GM12878 (cell line): ENCODE data around the gene DDR2. TPM values are rescaled to one million over a fixed set of nuclear protein-coding genes. Genes with fewer than 3 reads are reported as not detected.
A peak's percentile ranks its signal among the peaks of the same experiment; 100 is the strongest.
"Not testable (repeated sequence)": the region's sequence is repeated elsewhere in the genome, so short reads cannot be mapped to it uniquely, and the experiment has no call there.

Source experiments
- ATAC-seq: fragments of 200-7000 bp; cut with Tn5 transposase; 3 replicates; pipeline ENCODE4 v1.9.1; 2020; ENCODE audit warnings: mild to moderate bottlenecking, moderate library complexity
- BruUV-seq: library from RNA; stranded (reverse); fragments of 400-500 nt; replicated peaks from 2 replicates; lab custom pipeline; 2021; lab: Mats Ljungman, UMichigan
- CTCF ChIA-PET: fragments of 300-600 bp; sonication (Branson Sonifier 250); formaldehyde crosslinking; extraction: SDS; loops from one replicate; lab custom pipeline; 2021; ENCODE audit warnings: inconsistent platforms; lab: Yijun Ruan, JAX
- POLR2A ChIA-PET: fragments of 350-600 bp; formaldehyde crosslinking; extraction: SDS; loops from one replicate; lab custom pipeline; 2021; ENCODE audit warnings: inconsistent platforms; lab: Charles Lee
- RAD21 ChIA-PET: fragments of 300-600 bp; sonication (Branson Sonifier 250); formaldehyde crosslinking; loops from one replicate; lab custom pipeline; 2023; ENCODE audit warnings: antibody characterized with exemption; ENCODE audit not compliant: unreplicated experiment; lab: Charles Lee
- SMC1A ChIA-PET: fragments of 300-600 bp; sonication (Branson Sonifier 250); formaldehyde crosslinking; loops from one replicate; lab custom pipeline; 2023; ENCODE audit not compliant: unreplicated experiment, uncharacterized antibody; lab: Charles Lee
- DNase-seq: peaks from one replicate; pipeline ENCODE4 v3.0.0-alpha.2; 2011; ENCODE audit warnings: low read depth, low spot score
- FAIRE-seq: peaks from 3 replicates; lab custom pipeline; 2011; peaks lifted over from hg19 to GRCh38; lab: Jason Lieb, UNC
- H2AFZ ChIP-seq: 2 replicates; pipeline ENCODE4 v1.6.0; 2011; ENCODE audit warnings: low read depth, low read length, control low read depth; ENCODE audit not compliant: control insufficient read depth
- H3K27ac ChIP-seq: 2 replicates; pipeline ENCODE4 v1.5.1; 2011; ENCODE audit warnings: control low read depth; ENCODE audit not compliant: control insufficient read depth, insufficient read depth
- H3K27me3 ChIP-seq, 2 experiments: replicated peaks in 1 of 2; 2 replicates each; pipeline versions ENCODE4 v1.6.0 to v1.6.1; 2011; ENCODE audit warnings: low read length in 1 of 2; ENCODE audit not compliant: control insufficient read depth in 2 of 2, insufficient read depth in 2 of 2
- H3K36me3 ChIP-seq, 2 experiments: 2 replicates each; pipeline ENCODE4 v1.5.1; 2011; ENCODE audit warnings: low read length in 1 of 2; ENCODE audit not compliant: control insufficient read depth in 2 of 2, insufficient read depth in 2 of 2
- H3K4me1 ChIP-seq: 2 replicates; pipeline ENCODE4 v1.6.1; 2011; ENCODE audit warnings: mild to moderate bottlenecking, low read length, moderate library complexity, mixed read lengths; ENCODE audit not compliant: control insufficient read depth, insufficient read depth
- H3K4me2 ChIP-seq: 2 replicates; pipeline ENCODE4 v1.6.0; 2011; ENCODE audit warnings: control low read depth; ENCODE audit not compliant: control insufficient read depth, insufficient read depth
- H3K4me3 ChIP-seq: fragments of 200-600 bp; sonication (generic); 2 replicates; pipeline ENCODE4 v1.5.1; 2016
- H3K79me2 ChIP-seq: 2 replicates; pipeline ENCODE4 v1.6.0; 2011; ENCODE audit warnings: low read length; ENCODE audit not compliant: control insufficient read depth, insufficient read depth
- H3K9ac ChIP-seq: 2 replicates; pipeline ENCODE4 v1.8.0; 2011; ENCODE audit warnings: low read length, control low read depth, mixed read lengths; ENCODE audit not compliant: control insufficient read depth, insufficient read depth
- H3K9me3 ChIP-seq: replicated peaks from 3 replicates; pipeline ENCODE4 v1.5.1; 2011; ENCODE audit warnings: mild to moderate bottlenecking, low read length; ENCODE audit not compliant: control insufficient read depth, insufficient read depth
- H4K20me1 ChIP-seq: 2 replicates; pipeline ENCODE4 v1.6.0; 2011; ENCODE audit not compliant: control insufficient read depth, insufficient read depth
- POU2F2 ChIP-seq: IDR thresholded peaks from 3 replicates; pipeline ENCODE4 v1.6.1; 2011; ENCODE audit warnings: low read depth, mild to moderate bottlenecking, low read length, borderline replicate concordance
- WGBS: methylation state at CpG from one replicate; pipeline ENCODE4 v1.1.6; 2016; ENCODE audit warnings: low lambda C conversion rate; ENCODE audit not compliant: insufficient replicate concordance, insufficient coverage; ENCODE audit errors: missing lambda C conversion rate; 5-methylcytosine and 5-hydroxymethylcytosine counted together
- in situ Hi-C: fragments of 300-500 bp; cut with MboI; formaldehyde crosslinking; loops from 9 replicates; pipeline ENCODE4 v1.14.3; 2018; ENCODE audit warnings: mixed read lengths
- intact Hi-C: fragments of 100-400 bp; cut with micrococcal nuclease; formaldehyde crosslinking; loops from one replicate; pipeline ENCODE4 v1.14.2; 2022; ENCODE audit not compliant: unreplicated experiment
- polyA plus RNA-seq, 11 experiments: library from polyadenylated mRNA; depleted of rRNA in 4 of 11; unstranded in 6 of 11; stranded (reverse) in 5 of 11; fragments of >200 nt; fragmentation: Nextera tagmentation in 4 of 11; fragmentation: Illumina TruSeq in 1 of 11; extraction: Ambion mirVana in 4 of 11; extraction: Trizol in 1 of 11; gene quantifications; 1 replicate in 1 of 11; 2 replicates in 10 of 11; pipeline versions ENCODE4 v1.2.1 to v1.2.3, GENCODE V29; 2011 to 2016; ENCODE audit warnings: inconsistent platforms in 2 of 11, missing spikeins in 2 of 11, low read depth in 1 of 11
- total RNA-seq, 4 experiments: library from RNA; depleted of rRNA in 3 of 4; stranded (reverse); fragments of >200 nt in 3 of 4; fragmentation: Illumina TruSeq in 1 of 4; extraction: Trizol in 1 of 4; gene quantifications; 2 replicates each; pipeline versions ENCODE4 v1.2.1 to v1.2.3, GENCODE V29; 2013 to 2021

Gene DDR2
- total and polyA plus RNA-seq, 10 of the 15 experiments (the other 5 are each of a cell fraction or from before 2014, with no cell fraction given): 1.9 to 8.8 (median 5.5) TPM

- no peak for FAIRE-seq
- Histone ChIP-seq H3K4me2 (no peak overlapping the region), H3K9ac (no peak overlapping the region), H3K27ac (no peak overlapping the region), H3K36me3 (no peaks in the 10 kb centered on the region), H3K79me2 (no peaks in the 10 kb centered on the region), H3K4me1 (no peaks in the 10 kb centered on the region), H3K9me3 (no peaks in the 10 kb centered on the region), H3K4me3 (no peak overlapping the region), H2AFZ (no peak overlapping the region), H4K20me1 (no peaks in the 10 kb centered on the region), H3K27me3 (no peaks in the 10 kb centered on the region)
- ChIA-PET CTCF (no interaction called here), SMC1A (no interaction called here), POLR2A (no interaction called here), RAD21 (no interaction called here)
- BruUV-seq: no TSS peak
- TF ChIP-seq POU2F2: no peak
- in situ Hi-C loops (no loop called here), intact Hi-C loops (no loop called here)
- DNase-seq: no peak
- ATAC-seq: no peak
Measured at GRCh38 chr1:162782671-162783070, 150.4 kb downstream of the DDR2 start.

GRCh38 chr1:162784926-162785325 is 152.7 kb downstream of the DDR2 start:
- DNase-seq, SMC1A ChIA-PET, H3K36me3 ChIP-seq, CTCF ChIA-PET, POLR2A ChIA-PET, H4K20me1 ChIP-seq, H3K4me1 ChIP-seq, H3K4me3 ChIP-seq, FAIRE-seq, BruUV-seq, RAD21 ChIA-PET, H2AFZ ChIP-seq, in situ Hi-C loops, H3K4me2 ChIP-seq, H3K79me2 ChIP-seq, H3K9me3 ChIP-seq, intact Hi-C loops, H3K27ac ChIP-seq, H3K27me3 ChIP-seq, ATAC-seq, H3K9ac ChIP-seq: not testable (repeated sequence)
- WGBS: no CpG with 5 or more reads among the region's 1 CpG

DNA sequence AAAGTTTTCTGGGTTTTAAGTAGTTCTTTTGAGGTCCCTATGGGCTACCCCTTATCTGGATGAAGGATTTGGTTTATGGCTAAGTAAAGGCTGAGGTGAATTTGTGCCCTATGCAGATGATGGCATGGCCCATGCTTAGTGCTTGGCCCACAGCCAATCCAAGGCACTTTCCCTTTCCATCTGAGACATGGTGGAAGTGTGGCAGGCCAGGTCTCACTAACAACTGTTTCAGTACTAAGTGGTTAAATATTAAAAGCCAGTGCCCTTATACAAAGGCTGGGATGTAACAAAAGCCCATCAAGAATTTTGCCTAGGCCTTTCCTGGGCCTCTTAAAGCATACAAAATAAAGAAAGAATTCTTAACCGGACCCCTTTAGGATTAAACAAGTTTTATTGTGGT is 156.5 kb downstream of the DDR2 start:
- H3K79me2 ChIP-seq, H4K20me1 ChIP-seq, H3K4me3 ChIP-seq, H3K36me3 ChIP-seq, ATAC-seq, H3K27me3 ChIP-seq, RAD21 ChIA-PET, H3K9me3 ChIP-seq, H3K9ac ChIP-seq, CTCF ChIA-PET, H3K4me2 ChIP-seq, BruUV-seq, FAIRE-seq, in situ Hi-C loops, POLR2A ChIA-PET, DNase-seq, intact Hi-C loops, SMC1A ChIA-PET, H3K27ac ChIP-seq, H3K4me1 ChIP-seq: not testable (repeated sequence)
- peak overlapping the region; percentile 7; the same call in 1 of the 2 replicates for H2AFZ ChIP-seq
- WGBS: 100% methylated on average over 1 of the region's 1 CpG
